NCI-H460 (cell line): ENCODE measurements around the gene PLCB1. TPM values are rescaled to one million over a fixed set of nuclear protein-coding genes. Genes with fewer than 3 reads are reported as not detected.

Source experiments
- DNase-seq: peaks from one replicate; pipeline ENCODE4 v3.0.0-alpha.2; 2016; ENCODE audit warnings: low read depth; ENCODE audit errors: extremely low read depth
- total RNA-seq: library from RNA; depleted of rRNA; stranded (reverse); fragments of >200 nt; shearing (Covaris generic); gene quantifications from 2 replicates; pipeline ENCODE4 v1.2.3, GENCODE V29; 2014

PLCB1 gene
- total RNA-seq, 1 experiment from 2014 or later, result 74.0 TPM

DNA sequence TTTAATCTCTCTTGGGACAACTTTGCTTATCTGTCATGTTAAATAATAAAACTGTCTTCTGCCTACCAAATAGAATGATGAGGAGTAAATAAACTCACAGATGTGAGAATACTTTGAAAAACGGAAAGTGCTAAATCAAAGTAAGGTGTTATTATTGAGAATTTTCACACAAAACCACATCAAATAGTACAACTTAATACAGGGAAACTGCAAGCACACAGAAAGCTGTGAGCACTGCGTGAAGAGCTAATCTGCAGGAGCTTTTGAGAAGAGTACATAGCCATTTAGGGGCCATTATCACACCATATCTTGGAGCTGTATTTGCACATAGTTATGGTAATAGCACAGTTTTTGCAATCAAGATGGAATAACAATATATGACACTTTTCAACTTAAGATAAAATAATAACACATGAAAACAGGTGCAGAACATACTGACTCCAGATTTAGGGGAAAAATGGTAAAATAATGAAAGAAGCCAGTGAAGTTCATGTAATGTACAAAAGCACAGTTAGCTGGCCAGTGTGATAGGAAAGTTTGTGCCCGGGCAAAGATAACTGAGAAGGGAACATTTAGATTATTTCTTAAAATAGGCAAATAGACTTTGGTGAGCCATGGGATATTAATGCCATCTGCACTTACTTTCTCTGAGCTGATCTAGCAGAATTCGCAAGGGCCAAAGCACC lies 538.3 kb downstream of the PLCB1 start:
- DNase-seq, result no peak

DNA sequence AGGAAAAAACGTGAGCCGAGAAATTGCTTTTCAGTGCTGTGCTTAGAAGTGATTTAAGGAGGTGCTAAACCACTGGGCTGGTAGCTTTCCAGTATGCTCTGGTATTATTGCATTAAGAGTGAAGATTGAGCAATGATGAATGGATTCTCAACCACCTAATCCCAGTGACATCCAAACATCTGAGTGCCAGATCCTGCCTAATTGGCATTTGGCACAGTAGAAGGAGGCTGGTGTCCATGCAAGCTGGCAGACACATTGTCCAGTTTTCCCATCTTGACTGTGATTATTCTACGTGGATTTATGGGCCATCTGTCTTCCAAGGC lies 538.8 kb downstream of the PLCB1 start:
- DNase-seq, result no peak

DNA sequence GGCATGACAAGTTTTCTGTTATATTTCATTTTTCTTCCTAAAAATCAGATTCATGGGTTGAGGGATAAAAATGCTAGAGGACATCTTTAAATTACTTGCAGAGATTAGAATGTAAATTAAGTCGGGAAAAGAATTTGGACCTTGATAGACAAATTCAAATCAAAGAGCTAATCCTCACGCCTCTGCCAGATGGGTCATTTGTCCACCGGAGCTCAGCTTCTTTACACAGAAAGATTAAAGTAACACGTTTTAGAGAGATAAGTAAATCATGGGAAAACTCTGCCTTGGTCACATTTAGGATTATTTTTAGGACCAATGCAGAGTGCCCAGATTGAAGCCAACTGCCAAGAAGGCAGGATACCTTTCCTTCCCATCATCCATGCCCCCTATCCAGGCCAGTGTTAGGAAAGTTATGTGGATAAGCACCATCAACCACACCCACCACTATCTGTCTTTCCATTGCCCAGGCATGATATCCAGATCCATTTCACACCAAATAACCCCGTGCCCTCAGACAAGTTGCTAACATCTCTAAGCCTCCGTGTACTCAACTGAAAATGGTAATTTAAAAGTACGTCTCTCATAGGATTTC lies 539.4 kb downstream of the PLCB1 start:
- no peak for DNase-seq

DNA sequence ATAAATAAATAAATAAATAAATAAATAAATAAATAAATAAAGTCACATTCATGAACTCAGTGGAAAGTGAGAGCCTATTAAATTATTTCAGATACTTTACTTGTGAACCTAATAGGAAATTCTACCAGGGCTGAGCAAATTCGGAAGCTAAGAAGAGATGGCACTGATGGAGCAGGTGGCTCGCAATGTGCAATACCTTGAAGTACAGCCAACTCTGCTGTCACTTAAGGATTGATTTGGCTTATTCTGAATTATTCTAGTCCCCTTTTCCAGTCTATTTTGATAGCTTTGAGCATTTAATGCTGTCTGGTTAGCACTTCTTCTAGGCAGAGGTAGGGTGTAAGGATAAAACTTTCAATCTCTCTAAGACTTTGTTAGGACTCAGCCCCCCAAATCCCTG lies 541.0 kb downstream of the PLCB1 start:
- no peak for DNase-seq

DNA sequence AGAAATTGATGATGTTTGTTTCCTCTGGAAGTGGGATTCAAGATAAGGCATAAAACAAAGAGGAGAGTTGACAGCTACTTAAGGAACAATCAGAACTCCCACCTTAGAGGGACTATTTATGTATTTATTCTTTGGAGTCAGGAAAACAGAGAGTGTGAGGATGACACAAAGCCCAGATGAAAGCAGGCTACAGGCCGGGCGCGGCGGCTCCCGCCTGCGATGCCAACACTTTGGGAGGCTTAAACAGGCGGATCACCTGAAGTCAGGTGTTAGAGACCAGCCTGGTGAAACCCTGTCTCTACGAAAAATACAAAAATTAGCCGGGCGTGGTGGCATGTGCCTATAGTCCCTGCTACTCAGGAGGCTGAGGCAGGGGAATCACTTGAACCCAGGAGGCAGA lies 543.8 kb downstream of the PLCB1 start:
- DNase-seq, result no peak

DNA sequence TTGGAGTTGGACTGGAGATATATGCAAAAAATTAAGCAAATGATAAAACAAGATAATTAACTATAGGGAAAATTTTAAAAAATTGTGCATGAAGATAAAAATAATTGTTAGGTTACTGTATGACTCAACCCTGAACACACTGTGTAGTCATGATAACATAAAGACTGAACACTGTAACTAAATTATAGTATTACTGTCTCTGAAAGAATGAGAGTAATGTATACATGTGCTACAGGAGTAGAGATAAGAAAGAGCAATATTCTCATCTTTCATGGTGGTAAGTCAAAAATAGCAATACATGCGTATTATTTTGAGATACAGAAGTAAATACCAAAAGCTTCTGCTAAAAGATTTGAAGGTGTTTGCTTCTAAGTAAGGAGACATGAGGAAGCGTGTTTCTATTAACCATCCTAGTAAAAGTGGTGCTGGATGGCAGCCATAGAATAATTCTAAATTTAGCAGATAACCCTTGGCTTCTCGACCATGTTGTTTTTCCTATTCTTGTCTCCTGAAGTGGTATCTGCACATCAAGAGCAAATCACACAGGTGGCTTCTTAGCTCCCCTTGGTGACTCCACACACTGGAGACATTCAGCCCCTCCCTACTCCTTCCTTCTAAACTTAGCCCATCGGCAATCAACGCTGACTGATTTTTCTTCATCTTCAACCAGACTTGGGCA lies 546.2 kb downstream of the PLCB1 start:
- DNase-seq, result no peak

DNA sequence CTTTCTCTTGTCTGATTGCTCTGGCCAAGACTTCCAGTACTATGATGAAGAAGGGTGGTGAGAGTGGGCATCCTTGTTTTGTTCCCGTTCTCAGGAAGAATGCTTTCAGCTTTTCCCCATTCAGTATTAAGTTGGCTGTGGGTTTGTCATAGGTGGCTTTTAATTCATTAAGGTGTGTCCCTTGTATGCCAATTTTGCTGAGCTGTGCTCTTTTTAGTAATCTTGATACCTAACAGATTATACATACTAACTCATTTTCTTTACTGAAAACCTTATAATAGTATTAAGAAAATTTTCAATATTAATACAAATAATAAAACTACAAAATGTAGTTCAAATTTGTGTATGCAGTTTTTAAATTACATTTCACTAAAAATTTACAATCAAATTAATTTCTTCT lies 557.3 kb downstream of the PLCB1 start:
- no peak for DNase-seq

DNA sequence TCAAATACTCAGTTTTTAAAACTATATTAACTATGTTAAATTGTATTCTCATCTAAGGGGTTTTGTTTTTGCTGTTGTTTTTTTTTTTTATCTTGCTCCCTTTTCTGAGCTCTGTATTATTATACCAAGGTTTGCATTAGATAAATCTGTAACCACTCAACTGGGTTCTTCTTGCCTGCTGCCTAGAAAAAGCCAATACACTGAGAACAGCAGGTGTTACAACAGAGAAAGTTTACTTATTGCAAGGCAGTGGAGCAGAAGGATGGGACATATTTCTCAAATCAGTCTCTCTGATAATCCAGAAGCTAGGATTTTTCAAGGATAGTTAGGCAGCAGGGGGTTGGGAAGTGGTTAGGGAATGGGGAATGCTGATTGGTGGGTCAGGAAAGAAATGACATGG lies 558.0 kb downstream of the PLCB1 start:
- no peak for DNase-seq

DNA sequence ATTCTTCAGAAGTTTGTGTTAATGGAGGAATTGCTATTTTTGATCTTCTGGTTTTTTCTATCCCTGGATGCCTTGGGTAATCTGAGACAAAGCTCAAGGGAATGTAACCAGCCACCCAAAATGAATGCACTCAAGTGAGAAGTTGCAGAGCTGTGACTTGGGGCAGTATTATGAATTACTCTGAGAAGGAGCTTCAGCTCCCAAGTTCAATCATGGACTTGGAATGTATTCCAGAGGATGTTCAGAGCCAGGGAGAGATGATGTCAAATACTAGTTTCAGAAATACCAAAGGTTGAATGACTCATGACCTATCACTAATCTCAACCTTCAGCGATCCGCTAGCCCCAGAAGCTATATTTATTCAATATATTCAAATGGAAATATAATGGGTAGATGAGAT lies 561.6 kb downstream of the PLCB1 start:
- no peak for DNase-seq

DNA sequence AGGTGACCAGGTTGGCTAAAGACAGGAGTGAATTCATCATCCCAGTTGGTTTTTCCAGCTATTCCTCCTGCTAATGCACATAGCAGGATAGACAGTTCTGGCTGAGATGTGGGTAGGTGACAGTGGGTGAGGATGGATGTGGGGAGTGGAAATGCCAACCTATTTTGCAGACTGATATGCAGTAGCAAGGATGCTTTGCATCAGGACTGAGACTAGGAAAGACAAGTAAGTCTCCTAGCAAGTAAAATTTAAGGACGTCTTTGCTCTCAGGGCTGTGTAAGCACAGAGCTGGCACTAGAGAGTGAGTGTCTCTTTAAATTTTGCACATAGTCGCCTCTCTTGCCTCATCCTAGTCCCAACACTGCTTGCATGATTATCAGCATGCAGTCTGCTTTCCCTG lies 568.7 kb downstream of the PLCB1 start:
- no peak for DNase-seq

DNA sequence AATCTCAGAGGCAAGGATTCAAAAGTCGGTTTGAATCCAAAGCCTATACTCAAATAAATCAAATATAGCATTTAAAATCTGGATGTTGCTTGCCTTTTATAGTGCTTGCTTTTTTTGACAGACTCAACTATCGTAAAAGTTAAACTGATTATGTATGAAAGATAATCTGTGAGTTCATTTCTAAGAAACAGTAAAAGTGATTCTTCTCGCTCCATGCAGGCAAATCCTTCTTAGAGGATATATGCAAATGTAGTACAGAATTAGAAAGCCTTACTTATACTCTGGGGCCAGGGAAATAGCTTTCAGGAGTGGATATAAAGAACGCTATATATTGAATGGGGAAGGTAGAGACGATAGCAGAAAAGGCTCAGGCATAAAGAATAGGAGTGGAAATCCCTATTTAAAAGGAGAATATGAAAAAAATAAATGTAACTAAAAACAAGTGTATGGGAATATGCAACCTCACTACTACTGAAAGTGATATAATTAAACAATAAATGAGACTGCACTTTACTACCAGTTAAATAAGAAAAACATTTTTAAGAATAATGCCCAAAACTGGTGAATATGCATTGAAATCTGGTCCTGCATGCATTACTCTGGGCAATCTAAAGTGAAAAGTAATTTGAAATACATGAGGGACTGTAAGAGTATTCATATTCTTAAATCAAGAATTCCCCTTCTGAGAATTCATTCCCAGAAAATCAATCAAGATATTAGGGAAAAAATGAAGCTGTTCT lies 575.1 kb downstream of the PLCB1 start:
- no peak for DNase-seq

DNA sequence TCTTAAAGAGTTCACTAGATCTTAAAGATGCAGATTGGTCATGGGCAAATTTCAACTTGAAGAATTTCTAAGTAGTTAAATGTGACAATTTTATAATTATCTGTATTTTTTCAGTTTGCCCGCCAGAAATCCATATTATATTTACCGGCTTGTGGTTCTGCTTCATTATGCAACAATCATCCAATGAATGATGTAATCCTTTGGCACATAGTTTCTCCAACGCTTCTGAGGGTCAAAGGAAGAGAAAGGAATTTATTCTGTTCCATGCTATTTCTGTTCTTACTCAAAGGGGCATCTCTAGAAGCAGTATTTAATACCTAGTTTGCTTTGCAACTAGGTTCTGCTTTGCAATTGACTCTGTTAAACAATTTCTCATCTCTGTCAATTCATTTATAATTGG lies 577.6 kb downstream of the PLCB1 start:
- DNase-seq, result no peak

DNA sequence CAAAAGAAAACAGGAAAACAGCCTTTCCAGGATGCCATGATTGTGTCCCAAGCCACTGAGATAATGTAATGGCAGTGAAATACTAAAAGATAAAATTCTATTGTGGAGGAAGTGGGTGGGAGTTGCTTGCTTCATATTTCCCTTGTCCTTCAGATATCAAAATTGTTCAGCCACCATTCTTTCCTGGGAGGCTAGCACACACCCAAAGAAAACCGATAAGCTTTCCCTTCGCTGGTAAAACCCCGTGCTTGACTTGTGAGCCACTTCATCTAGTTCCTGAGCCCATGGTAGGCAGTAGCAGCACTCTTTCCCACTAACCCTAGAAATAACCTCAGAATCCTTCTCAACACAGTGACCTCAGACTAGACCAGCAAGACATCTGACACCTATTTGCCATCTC lies 579.4 kb downstream of the PLCB1 start:
- DNase-seq, result no peak

DNA sequence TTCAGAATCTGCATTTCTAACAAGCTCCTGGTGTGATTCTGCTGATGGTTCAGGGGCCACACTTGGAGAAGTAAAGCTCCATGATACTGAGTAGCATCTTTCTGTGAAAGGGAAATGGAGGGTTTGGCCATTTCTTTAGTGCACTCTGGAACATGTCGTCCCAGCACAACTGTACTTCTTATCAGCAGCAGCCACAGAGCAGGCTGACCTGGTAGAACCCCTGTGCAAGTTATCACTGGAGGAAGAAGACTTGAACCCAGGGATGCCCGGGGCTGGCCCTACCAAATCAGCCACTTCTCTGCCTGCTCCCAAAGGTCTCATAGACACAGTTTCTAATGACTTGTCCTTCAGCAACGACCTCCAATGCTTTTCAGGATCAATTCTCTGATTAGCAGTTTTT lies 582.1 kb downstream of the PLCB1 start:
- no peak for DNase-seq

DNA sequence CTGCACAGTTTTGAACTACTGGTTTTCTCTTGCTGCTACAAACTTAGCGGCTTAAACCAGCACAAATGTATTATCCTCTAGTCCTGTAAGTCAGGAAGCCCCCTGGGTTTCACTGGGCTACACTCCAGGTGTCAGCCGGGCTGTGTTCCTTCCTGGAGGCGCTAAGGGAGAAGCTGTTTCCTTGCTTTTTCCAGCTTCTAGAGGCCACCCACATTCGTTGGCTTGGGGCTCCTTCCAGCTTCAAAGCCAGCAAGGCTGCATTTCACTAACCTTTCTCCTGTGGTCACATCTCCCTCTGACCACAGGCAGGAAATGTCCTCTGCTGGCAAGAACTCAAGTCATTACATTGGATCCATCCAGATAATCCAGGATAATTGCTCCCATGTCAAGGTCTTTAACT lies 586.2 kb downstream of the PLCB1 start:
- no peak for DNase-seq

DNA sequence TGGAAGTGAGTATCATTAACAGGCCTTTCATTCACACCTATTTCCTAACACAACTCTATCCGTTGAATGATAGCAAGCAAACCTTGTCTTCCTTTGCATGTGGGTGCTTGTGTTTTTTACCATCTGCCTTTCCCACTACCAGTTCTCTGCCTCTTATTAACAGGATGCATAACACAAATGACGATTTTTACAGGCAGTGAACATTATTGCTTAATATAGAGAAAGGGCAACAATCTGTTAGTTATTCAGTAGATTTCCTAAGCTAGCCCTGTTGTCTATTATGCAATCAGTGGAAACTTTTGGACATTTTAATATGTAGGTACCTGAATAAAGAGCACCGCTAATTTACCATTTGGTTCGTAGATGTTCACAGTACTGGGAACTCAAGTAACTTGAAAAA lies 588.0 kb downstream of the PLCB1 start:
- peak; percentile 12 for DNase-seq

DNA sequence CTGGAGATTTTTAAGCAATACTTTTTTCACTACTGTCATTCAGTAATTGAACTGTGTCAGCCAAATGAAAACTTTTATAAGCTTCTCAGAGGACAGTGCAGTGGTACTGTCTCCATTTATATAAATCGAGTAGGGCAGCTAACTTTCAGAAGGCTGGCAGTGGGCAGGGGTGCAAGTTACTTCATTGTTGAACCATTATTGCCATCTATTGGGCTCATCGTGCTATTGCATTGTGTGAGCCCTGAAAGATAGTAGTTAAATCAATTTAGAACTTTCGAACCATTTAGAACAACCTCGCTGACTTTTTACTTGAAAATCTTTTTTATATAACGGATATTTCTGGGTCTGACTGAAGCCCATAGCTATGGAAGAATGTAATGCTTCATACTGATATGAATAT lies 589.0 kb downstream of the PLCB1 start:
- peak; percentile 67 for DNase-seq

DNA sequence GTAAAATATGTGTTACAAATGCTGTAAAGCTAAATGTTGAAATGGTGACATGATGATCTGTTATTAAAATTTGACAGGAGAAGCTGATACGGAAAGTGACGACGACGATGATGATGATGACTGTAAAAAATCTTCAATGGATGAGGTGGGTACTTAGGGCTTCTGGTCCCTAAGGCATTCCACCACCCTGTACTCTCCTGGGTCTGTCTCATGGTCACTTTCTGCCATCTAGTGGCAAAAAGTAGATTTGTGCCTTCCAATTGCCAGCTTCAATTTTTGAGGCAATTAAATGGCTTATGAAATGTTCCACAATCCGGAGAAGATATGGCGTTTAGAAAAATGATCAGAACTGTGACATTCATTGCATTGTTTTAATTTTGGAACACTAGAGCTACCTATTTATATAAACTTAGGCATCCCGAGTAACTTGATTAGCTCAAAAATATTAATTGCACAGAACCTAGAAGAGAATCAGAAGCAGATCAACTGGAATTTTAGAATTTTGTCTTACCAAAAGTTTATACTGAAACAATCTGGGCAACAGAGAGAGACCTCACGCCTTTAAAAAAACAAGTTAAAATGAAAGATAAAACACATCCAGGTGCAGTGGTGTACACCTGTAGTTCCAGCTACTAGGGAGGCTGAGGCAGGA lies 590.3 kb downstream of the PLCB1 start:
- DNase-seq, result peak; percentile 76

DNA sequence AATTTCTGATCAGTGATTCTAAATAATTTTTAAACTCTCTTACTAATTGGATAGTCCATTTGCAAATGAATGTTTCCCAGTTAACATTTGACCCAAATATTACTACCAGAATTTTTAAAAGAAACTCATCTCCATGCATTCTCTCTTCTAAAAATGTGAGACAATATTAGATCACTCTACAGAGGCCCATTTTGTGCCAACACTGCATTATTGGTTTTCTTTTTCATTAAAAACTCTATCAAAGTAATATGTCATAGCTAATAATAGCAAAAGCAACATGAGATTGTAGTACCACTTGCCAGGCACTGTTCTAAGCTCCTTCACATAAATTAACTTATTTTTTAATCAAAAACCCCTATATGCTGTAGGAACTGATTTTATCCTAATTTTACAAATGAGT lies 591.2 kb downstream of the PLCB1 start:
- DNase-seq, result no peak

DNA sequence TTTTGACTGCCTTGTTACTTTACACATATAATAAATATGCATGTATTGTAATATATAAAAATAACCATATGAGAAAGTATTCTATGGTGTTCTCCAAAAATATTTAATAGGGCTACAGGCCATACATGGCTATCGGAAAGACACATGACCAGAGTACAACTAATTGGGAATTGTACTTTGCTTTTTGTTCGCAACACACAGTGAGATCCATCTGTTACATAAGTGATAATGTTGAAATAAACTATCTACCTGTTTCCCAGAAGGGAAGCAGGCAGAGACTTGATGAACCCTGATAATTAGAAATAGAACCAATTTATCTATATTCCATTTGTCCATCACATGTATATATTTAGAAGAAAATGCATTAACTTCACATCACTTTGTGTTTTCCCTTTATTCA lies 592.8 kb downstream of the PLCB1 start:
- DNase-seq, result no peak

DNA sequence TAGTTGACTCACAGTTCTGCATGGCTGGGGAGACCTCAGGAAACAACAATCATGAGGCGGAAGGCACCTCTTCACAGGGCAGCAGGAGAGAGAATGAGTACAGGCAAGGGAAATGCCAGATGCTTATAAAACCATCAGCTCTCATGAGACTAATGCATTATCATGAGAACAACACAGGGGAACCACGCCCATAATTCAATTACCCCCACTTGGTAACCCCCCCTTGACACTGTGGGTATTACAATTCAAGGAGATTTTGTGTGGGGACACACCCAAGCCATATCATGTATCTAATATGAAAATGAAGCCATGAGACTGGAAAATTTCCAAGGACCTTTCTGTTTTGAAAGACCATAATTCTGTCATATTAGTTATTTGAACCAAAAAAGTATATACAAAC lies 594.4 kb downstream of the PLCB1 start:
- DNase-seq, result no peak
